ENCODE results near the gene DLL4.

Gene DLL4

GRCh38 chr15:40918146-40918798 lies 10.9 kb upstream of the DLL4 start:
- H3K36me3 ChIP-seq (ENCODE audit: control insufficient read depth, insufficient read depth, low read length): no peaks in the 10 kb centered on the region
- WGBS, 2 experiments (ENCODE audit: insufficient coverage in 2 of 2): 73 to 80% methylated on average over 15 of the region's 15 CpGs
- no peak overlapping the region for H3K4me3 ChIP-seq (ENCODE audit: extremely low read depth, insufficient read depth, low read length, poor library complexity, severe bottlenecking)
- H3K9me3 ChIP-seq (ENCODE audit: control insufficient read depth, low read length): no peaks in the 10 kb centered on the region
- peaks cover 27% of the 10 kb centered on the region for H3K4me1 ChIP-seq (ENCODE audit: control insufficient read depth, insufficient read depth, low read length, poor library complexity, severe bottlenecking)
- H3K27ac ChIP-seq (ENCODE audit: low read depth, low read length, severe bottlenecking): peak overlapping the region; percentile 62

GRCh38 chr15:40918799-40919392 lies 10.2 kb upstream of the DLL4 start:
- H3K4me1 ChIP-seq (ENCODE audit: control insufficient read depth, insufficient read depth, low read length, poor library complexity, severe bottlenecking): peaks cover 33% of the 10 kb centered on the region
- 63 to 72% methylated on average over 18 to 19 of the region's 19 CpGs for WGBS, 2 experiments (ENCODE audit: insufficient coverage in 2 of 2)
- no peaks in the 10 kb centered on the region for H3K9me3 ChIP-seq (ENCODE audit: control insufficient read depth, low read length)
- no peaks in the 10 kb centered on the region for H3K36me3 ChIP-seq (ENCODE audit: control insufficient read depth, insufficient read depth, low read length)
- peak overlapping the region; percentile 62 for H3K27ac ChIP-seq (ENCODE audit: low read depth, low read length, severe bottlenecking)
- no peak overlapping the region for H3K4me3 ChIP-seq (ENCODE audit: extremely low read depth, insufficient read depth, low read length, poor library complexity, severe bottlenecking)

- H3K36me3 ChIP-seq (ENCODE audit: control insufficient read depth, insufficient read depth, low read length): no peaks in the 10 kb centered on the region
- 46 to 60% methylated on average over 3 of the region's 5 CpGs for WGBS, 2 experiments (ENCODE audit: insufficient coverage in 2 of 2)
- peaks cover 30% of the 10 kb centered on the region for H3K4me1 ChIP-seq (ENCODE audit: control insufficient read depth, insufficient read depth, low read length, poor library complexity, severe bottlenecking)
- no peaks in the 10 kb centered on the region for H3K9me3 ChIP-seq (ENCODE audit: control insufficient read depth, low read length)
- no peak overlapping the region for H3K4me3 ChIP-seq (ENCODE audit: extremely low read depth, insufficient read depth, low read length, poor library complexity, severe bottlenecking)
- no peak overlapping the region for H3K27ac ChIP-seq (ENCODE audit: low read depth, low read length, severe bottlenecking)
These were observed 7.1 kb upstream of the DLL4 start for GRCh38 chr15:40921949-40922607.

- 65 to 73% methylated on average over 7 to 8 of the region's 10 CpGs for WGBS, 2 experiments (ENCODE audit: insufficient coverage in 2 of 2)
- H3K27ac ChIP-seq (ENCODE audit: low read depth, low read length, severe bottlenecking): no peak overlapping the region
- no peaks in the 10 kb centered on the region for H3K36me3 ChIP-seq (ENCODE audit: control insufficient read depth, insufficient read depth, low read length)
- no peak overlapping the region for H3K4me3 ChIP-seq (ENCODE audit: extremely low read depth, insufficient read depth, low read length, poor library complexity, severe bottlenecking)
- peaks cover 30% of the 10 kb centered on the region for H3K4me1 ChIP-seq (ENCODE audit: control insufficient read depth, insufficient read depth, low read length, poor library complexity, severe bottlenecking)
- no peaks in the 10 kb centered on the region for H3K9me3 ChIP-seq (ENCODE audit: control insufficient read depth, low read length)
These were observed 6.5 kb upstream of the DLL4 start for GRCh38 chr15:40922608-40923005.

GRCh38 chr15:40923551-40923950 lies 5.6 kb upstream of the DLL4 start:
- 72 to 75% methylated on average over 7 to 8 of the region's 9 CpGs for WGBS, 2 experiments (ENCODE audit: insufficient coverage in 2 of 2)
- Histone ChIP-seq H3K27ac (ENCODE audit: low read depth, low read length, severe bottlenecking) (no peak overlapping the region), H3K4me3 (ENCODE audit: extremely low read depth, insufficient read depth, low read length, poor library complexity, severe bottlenecking) (no peak overlapping the region), H3K4me1 (ENCODE audit: control insufficient read depth, insufficient read depth, low read length, poor library complexity, severe bottlenecking) (peaks cover 25% of the 10 kb centered on the region), H3K36me3 (ENCODE audit: control insufficient read depth, insufficient read depth, low read length) (no peaks in the 10 kb centered on the region), H3K9me3 (ENCODE audit: control insufficient read depth, low read length) (no peaks in the 10 kb centered on the region)

GRCh38 chr15:40925495-40925862 lies 3.7 kb upstream of the DLL4 start:
- Histone ChIP-seq H3K4me3 (ENCODE audit: extremely low read depth, insufficient read depth, low read length, poor library complexity, severe bottlenecking) (peak overlapping the region; percentile 22), H3K36me3 (ENCODE audit: control insufficient read depth, insufficient read depth, low read length) (no peaks in the 10 kb centered on the region), H3K4me1 (ENCODE audit: control insufficient read depth, insufficient read depth, low read length, poor library complexity, severe bottlenecking) (peaks cover 28% of the 10 kb centered on the region), H3K27ac (ENCODE audit: low read depth, low read length, severe bottlenecking) (no peak overlapping the region), H3K9me3 (ENCODE audit: control insufficient read depth, low read length) (no peaks in the 10 kb centered on the region)
- 4 to 5% methylated on average over 18 to 28 of the region's 30 CpGs for WGBS, 2 experiments (ENCODE audit: insufficient coverage in 2 of 2)

GRCh38 chr15:40925863-40926658 lies 3.1 kb upstream of the DLL4 start:
- no peaks in the 10 kb centered on the region for H3K9me3 ChIP-seq (ENCODE audit: control insufficient read depth, low read length)
- no peak overlapping the region for H3K27ac ChIP-seq (ENCODE audit: low read depth, low read length, severe bottlenecking)
- 2% methylated on average over 50 to 52 of the region's 61 CpGs for WGBS, 2 experiments (ENCODE audit: insufficient coverage in 2 of 2)
- H3K36me3 ChIP-seq (ENCODE audit: control insufficient read depth, insufficient read depth, low read length): no peaks in the 10 kb centered on the region
- H3K4me3 ChIP-seq (ENCODE audit: extremely low read depth, insufficient read depth, low read length, poor library complexity, severe bottlenecking): peak overlapping the region; percentile 22
- peaks cover 32% of the 10 kb centered on the region for H3K4me1 ChIP-seq (ENCODE audit: control insufficient read depth, insufficient read depth, low read length, poor library complexity, severe bottlenecking)

GRCh38 chr15:40926659-40927494 lies 2.3 kb upstream of the DLL4 start:
- WGBS, 2 experiments (ENCODE audit: insufficient coverage in 2 of 2): 9 to 11% methylated on average over 30 to 31 of the region's 33 CpGs
- no peaks in the 10 kb centered on the region for H3K9me3 ChIP-seq (ENCODE audit: control insufficient read depth, low read length)
- H3K36me3 ChIP-seq (ENCODE audit: control insufficient read depth, insufficient read depth, low read length): peaks cover 5% of the 10 kb centered on the region
- H3K4me1 ChIP-seq (ENCODE audit: control insufficient read depth, insufficient read depth, low read length, poor library complexity, severe bottlenecking): peaks cover 33% of the 10 kb centered on the region
- peak overlapping the region; percentile 38 for H3K4me3 ChIP-seq (ENCODE audit: extremely low read depth, insufficient read depth, low read length, poor library complexity, severe bottlenecking)
- no peak overlapping the region for H3K27ac ChIP-seq (ENCODE audit: low read depth, low read length, severe bottlenecking)

- peaks cover 33% of the 10 kb centered on the region for H3K4me1 ChIP-seq (ENCODE audit: control insufficient read depth, insufficient read depth, low read length, poor library complexity, severe bottlenecking)
- no peaks in the 10 kb centered on the region for H3K9me3 ChIP-seq (ENCODE audit: control insufficient read depth, low read length)
- H3K4me3 ChIP-seq (ENCODE audit: extremely low read depth, insufficient read depth, low read length, poor library complexity, severe bottlenecking): peak overlapping the region; percentile 38
- 8 to 9% methylated on average over 14 to 15 of the region's 24 CpGs for WGBS, 2 experiments (ENCODE audit: insufficient coverage in 2 of 2)
- no peak overlapping the region for H3K27ac ChIP-seq (ENCODE audit: low read depth, low read length, severe bottlenecking)
- H3K36me3 ChIP-seq (ENCODE audit: control insufficient read depth, insufficient read depth, low read length): peaks cover 7% of the 10 kb centered on the region
These were observed 1.7 kb upstream of the DLL4 start for GRCh38 chr15:40927495-40927872.
